GM21367 (cell line): ENCODE measurements around the gene DHCR24.
"Not testable (repeated sequence)": the region's sequence is repeated elsewhere in the genome, so short reads cannot be mapped to it uniquely, and the experiment has no call there.

Experiments
- ATAC-seq: cut with Tn5 transposase; IDR thresholded peaks from one replicate; pipeline ENCODE4 v1.9.1; 2021; ENCODE audit not compliant: unreplicated experiment

DHCR24 gene, protein sequence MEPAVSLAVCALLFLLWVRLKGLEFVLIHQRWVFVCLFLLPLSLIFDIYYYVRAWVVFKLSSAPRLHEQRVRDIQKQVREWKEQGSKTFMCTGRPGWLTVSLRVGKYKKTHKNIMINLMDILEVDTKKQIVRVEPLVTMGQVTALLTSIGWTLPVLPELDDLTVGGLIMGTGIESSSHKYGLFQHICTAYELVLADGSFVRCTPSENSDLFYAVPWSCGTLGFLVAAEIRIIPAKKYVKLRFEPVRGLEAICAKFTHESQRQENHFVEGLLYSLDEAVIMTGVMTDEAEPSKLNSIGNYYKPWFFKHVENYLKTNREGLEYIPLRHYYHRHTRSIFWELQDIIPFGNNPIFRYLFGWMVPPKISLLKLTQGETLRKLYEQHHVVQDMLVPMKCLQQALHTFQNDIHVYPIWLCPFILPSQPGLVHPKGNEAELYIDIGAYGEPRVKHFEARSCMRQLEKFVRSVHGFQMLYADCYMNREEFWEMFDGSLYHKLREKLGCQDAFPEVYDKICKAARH

GRCh38 chr1:54886724-54887664, at the start of gene DHCR24:
Gene DHCR24 (minus strand): TSS chr1:54887195. CDS start chr1:54887119, 76 bp downstream.
- ATAC-seq: peak; percentile 88

DNA sequence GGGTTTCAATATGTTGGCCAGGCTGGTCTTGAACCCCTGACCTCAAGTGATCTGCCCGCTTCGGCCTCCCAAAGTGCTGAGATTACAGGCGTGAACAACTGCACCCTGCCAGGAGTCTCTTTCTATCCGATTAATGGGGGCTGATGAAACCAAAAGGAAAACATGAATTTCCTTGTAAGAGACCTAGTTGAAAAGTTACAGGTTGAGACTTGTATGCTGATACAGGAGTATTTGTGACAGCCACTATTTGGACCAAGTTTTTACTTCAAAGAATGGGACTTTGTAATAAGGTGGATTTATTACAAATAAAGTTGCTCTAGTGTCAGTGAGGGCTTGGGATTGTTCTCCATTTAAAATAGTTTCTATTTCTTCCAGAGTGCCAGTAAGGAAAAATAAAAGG, 49.8 kb upstream of the DHCR24 start:
- no peak for ATAC-seq

- ATAC-seq: no peak
Observed at GRCh38 chr1:54934869-54935268, 47.9 kb upstream of the DHCR24 start.

- ATAC-seq: not testable (repeated sequence)
Observed at GRCh38 chr1:54934081-54934480, 47.1 kb upstream of the DHCR24 start.

DNA sequence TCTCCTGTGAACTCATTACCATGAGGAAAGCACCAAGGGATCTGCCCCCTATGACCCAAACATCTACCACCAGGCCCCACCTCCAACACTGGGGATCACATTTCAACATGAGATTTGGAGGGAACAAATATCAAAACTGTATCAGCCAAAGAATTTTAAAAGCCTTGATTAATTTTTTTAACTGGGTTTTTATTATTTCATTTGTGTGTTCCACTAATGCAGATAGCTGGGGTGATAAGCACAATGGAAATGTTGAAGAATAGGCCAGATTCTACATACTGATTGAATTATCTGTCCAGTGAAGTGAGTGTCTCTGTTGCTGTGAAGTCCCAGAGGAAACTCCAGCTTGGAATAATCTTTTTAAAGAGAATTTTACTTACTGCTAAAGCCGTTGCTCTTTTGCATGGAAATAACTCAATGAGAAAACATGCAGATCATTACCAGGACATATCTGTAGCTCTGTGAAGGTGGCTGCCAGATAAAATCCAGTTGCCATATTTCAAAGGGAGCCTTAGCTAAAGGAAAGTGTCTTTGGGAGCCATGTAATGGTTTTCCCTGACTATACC, 44.4 kb upstream of the DHCR24 start:
- no peak for ATAC-seq

DNA sequence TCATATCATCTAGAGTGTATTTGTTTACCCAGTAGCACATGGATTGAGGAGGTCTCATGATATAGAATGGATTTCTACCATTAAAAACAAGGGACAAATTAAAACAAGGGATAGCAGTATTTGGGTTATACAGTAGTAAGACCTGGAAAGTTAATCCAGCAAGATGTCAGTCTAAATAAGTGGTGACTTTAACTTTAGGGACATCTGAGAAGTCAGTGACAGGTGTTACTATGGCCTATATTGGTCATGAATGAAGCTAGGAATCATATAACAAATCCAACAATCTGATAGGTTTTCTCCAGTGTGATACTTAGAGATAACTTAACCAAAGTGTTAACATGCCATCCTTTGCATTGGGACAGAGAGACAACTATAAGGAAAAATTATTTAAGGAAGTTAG, 42.7 kb upstream of the DHCR24 start:
- no peak for ATAC-seq

DNA sequence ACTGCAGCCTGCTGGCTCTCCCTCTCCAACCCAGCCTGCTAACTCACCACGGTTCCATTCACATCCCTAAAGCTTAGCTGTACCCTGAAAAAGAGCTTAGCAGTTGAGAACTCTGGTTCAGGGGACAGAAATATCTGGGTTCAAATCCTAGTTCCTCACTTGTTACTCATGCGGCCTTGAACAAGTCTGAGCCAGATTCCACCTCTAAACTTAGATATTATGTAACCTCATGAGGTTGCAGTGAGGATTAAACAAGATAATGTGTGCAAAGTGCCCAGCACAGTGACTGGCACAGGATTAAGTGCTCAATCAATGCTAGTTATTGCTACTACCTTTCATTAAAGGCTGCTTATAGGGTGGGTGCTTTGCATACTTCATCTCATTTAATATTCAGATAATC, 41.3 kb upstream of the DHCR24 start:
- no peak for ATAC-seq

- ATAC-seq: no peak
Observed at GRCh38 chr1:54927472-54928240, 40.7 kb upstream of the DHCR24 start.

- no peak for ATAC-seq
Observed at GRCh38 chr1:54926970-54927369, 40.0 kb upstream of the DHCR24 start.

DNA sequence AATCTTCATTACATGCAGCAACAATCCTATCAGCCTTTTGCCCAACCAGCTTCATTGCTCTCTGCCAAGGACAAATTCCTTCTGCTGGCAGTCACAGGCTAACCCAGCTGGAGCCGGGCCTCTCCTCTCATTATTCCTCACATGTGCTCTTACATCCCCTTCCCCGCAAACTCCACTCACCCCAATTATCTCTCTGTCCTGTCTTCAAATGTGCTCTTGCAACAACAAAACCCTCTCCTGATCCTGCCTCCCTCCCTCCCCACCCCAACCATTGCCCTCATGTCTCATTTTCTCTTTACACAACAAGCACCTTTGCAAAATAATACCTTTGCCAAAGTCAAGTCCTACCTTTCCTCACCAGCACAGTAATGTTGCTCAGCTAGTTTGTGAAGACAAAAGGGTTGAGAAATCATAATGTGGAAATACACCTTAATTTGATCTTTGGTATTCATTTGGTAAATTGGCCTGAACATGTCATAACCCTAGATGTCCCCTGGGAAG, 36.0 kb upstream of the DHCR24 start:
- ATAC-seq: no peak

DNA sequence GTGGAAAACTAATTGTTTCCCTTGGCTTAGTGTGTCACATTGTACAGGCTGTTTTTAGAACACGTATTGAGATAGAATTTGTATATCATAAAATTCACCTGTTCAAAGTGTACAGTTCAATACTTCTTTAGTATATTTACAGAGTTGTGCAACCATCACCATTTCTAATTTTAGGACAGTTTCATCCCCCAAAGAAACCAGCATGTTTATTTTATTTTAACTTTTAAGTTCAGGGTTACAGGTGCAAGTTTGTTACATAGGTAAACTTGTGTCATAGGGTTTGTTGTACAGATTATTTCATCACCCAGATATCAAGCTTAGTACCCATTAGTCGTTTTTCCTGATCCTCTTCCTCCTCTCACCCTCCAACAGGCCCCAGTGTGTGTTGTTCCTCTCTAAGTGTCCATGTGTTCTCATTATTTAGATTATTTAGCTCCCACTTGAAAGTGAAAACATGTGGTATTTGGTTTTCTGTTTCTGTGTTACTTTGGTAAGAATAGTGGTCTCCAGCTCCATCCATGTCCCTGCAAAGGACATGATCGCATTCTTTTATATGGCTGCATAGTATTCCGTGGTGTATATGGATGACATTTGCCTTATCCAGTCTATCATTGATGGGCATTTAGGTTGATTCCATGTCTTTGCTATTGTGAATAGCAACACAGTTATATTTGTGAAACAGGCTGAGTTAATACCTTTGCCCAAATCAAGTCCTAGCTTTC, 35.2 kb upstream of the DHCR24 start:
- ATAC-seq: no peak

GRCh38 chr1:54919367-54920359, 32.7 kb upstream of the DHCR24 start:
- no peak for ATAC-seq

DNA sequence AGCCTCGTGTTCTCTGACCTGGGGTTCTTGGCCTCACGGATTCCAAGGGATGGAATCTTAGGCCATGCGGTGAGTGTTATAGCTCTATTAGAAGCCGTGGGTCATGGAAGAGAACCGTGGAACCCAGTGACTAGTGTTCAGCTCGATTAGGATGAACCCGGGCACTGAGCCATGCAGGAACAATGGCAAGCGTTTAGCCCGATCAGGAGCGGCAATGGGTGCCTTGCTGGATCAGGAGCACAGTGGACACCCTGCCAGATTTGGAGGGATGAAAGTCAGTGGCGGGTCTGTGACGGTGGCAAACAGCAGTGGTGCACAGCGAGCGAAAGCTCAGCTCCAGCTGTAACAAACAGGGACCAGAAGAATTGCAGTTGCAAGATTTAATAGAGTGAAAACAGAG, 24.1 kb upstream of the DHCR24 start:
- ATAC-seq: not testable (repeated sequence)

GRCh38 chr1:54906586-54906985, 19.6 kb upstream of the DHCR24 start:
- ATAC-seq: no peak

- no peak for ATAC-seq
Observed at GRCh38 chr1:54904476-54905048, 17.6 kb upstream of the DHCR24 start.

- no peak for ATAC-seq
Observed at GRCh38 chr1:54894271-54894670, 7.3 kb upstream of the DHCR24 start.

- ATAC-seq: no peak
Observed at GRCh38 chr1:54892586-54892985, 5.6 kb upstream of the DHCR24 start.

DNA sequence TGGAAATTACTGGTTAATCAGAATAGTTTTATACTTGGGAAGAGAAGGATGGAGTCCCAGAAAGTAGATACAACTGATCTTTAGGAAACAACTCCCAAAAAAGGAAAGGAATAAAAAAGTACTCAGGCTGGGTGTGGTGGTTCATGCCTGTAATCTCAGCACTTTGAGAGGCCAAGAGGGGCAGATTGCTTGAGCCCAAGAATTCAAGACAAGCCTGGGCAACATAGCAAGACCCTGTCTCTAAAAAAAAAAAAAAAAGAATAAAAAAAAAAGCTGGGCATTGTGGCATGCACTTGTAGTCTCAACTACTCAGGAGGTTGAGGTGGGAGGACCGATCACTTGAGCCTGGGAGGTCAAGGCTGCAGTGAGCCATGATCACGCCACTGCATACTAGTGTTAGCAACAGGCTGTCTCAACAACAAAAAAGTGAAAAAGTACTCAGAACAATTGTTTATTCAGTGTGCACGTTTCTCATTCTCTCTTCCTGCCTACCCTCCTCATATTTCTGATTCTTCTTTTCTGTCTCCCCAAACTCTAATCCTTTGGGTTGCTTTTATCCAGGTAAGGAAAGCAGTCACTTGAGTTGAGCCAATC, 2.2 kb upstream of the DHCR24 start:
- ATAC-seq: no peak
